ACHN (cell line): ENCODE data around the gene MBL2.

ENCODE experiments used
- DNase-seq: peaks from one replicate; pipeline ENCODE4 v3.0.0-alpha.2; 2015
- in situ Hi-C: cut with HindIII; loops from 2 replicates; pipeline ENCODE4 v1.10.0; 2017; ENCODE audit warnings: low sequenced_read_pairs, low pct_ligation_motif_present, low pct_unique_long_range_greater_than_20kb

Gene MBL2

GRCh38 chr10:52775132-52775647 lies 2.6 kb upstream of the MBL2 start:
- in situ Hi-C loops = no loop called here
- no peak for DNase-seq

GRCh38 chr10:52774600-52775106 lies 2.1 kb upstream of the MBL2 start:
- in situ Hi-C loops = no loop called here

GRCh38 chr10:52774182-52774581 lies 1.6 kb upstream of the MBL2 start:
- DNase-seq = no peak
- in situ Hi-C loops = no loop called here

More at GRCh38 chr10:52774600-52775106, 2.1 kb upstream of the MBL2 start:
- DNase-seq = no peak

GRCh38 chr10:52771534-52772445 lies 794 bp downstream of the MBL2 start:
- DNase-seq = no peak
- in situ Hi-C loops = no loop called here

- in situ Hi-C loops = no loop called here
- DNase-seq = no peak
Measured at GRCh38 chr10:52770904-52771303, 1.7 kb downstream of the MBL2 start.

GRCh38 chr10:52769966-52770365 lies 2.6 kb downstream of the MBL2 start:
- no peak for DNase-seq
- in situ Hi-C loops = no loop called here

- no peak for DNase-seq
- in situ Hi-C loops = no loop called here
Measured at GRCh38 chr10:52768001-52768532, 4.5 kb downstream of the MBL2 start.

GRCh38 chr10:52762088-52762487 lies 10.5 kb downstream of the MBL2 start:
- in situ Hi-C loops = no loop called here
- DNase-seq = no peak

GRCh38 chr10:52759154-52759553 lies 13.4 kb downstream of the MBL2 start:
- in situ Hi-C loops = no loop called here
- no peak for DNase-seq

- DNase-seq = no peak
- in situ Hi-C loops = no loop called here
Measured at GRCh38 chr10:52758406-52758805, 14.2 kb downstream of the MBL2 start.

- DNase-seq = no peak
- in situ Hi-C loops = no loop called here
Measured at GRCh38 chr10:52757773-52758172, 14.8 kb downstream of the MBL2 start.

- in situ Hi-C loops = no loop called here
- no peak for DNase-seq
Measured at GRCh38 chr10:52756966-52757365, 15.6 kb downstream of the MBL2 start.

GRCh38 chr10:52756295-52756694 lies 16.3 kb downstream of the MBL2 start:
- DNase-seq = no peak
- in situ Hi-C loops = no loop called here

GRCh38 chr10:52755297-52756062 lies 17.1 kb downstream of the MBL2 start:
- in situ Hi-C loops = no loop called here
- DNase-seq = no peak

- in situ Hi-C loops = no loop called here
- no peak for DNase-seq
Measured at GRCh38 chr10:52752801-52753445, 19.7 kb downstream of the MBL2 start.

GRCh38 chr10:52752261-52752660 lies 20.3 kb downstream of the MBL2 start:
- no peak for DNase-seq
- in situ Hi-C loops = no loop called here

GRCh38 chr10:52751337-52751736 lies 21.2 kb downstream of the MBL2 start:
- in situ Hi-C loops = no loop called here
- DNase-seq = no peak

GRCh38 chr10:52750629-52751028 lies 22.0 kb downstream of the MBL2 start:
- no peak for DNase-seq
- in situ Hi-C loops = no loop called here

- no peak for DNase-seq
- in situ Hi-C loops = no loop called here
Measured at GRCh38 chr10:52747694-52748093, 24.9 kb downstream of the MBL2 start.
